SH-SY5Y (cell line): ENCODE data around the gene POLR3B.

Source experiments
- GATA2 ChIP-seq: IDR thresholded peaks from 2 replicates; pipeline ENCODE4 v1.6.1; 2011; ENCODE audit warnings: mild to moderate bottlenecking, low read depth, low read length
- GATA3 ChIP-seq: IDR thresholded peaks from 2 replicates; pipeline ENCODE4 v1.6.1; 2011; ENCODE audit warnings: low read depth, mild to moderate bottlenecking, low read length, moderate library complexity

GRCh38 chr12:106321139-106321850, 36.3 kb upstream of the POLR3B start:
- TF ChIP-seq GATA3: no peak
- no peak for TF ChIP-seq GATA2
